Middle frontal gyrus (tissue), 1 donor: ENCODE data around the gene ADSS1.

Experiments
- DNase-seq: peaks from one replicate; pipeline ENCODE4 v3.0.0-alpha.2; 2015; ENCODE audit warnings: low spot score; ENCODE audit errors: extremely low spot score

Gene ADSS1

DNA sequence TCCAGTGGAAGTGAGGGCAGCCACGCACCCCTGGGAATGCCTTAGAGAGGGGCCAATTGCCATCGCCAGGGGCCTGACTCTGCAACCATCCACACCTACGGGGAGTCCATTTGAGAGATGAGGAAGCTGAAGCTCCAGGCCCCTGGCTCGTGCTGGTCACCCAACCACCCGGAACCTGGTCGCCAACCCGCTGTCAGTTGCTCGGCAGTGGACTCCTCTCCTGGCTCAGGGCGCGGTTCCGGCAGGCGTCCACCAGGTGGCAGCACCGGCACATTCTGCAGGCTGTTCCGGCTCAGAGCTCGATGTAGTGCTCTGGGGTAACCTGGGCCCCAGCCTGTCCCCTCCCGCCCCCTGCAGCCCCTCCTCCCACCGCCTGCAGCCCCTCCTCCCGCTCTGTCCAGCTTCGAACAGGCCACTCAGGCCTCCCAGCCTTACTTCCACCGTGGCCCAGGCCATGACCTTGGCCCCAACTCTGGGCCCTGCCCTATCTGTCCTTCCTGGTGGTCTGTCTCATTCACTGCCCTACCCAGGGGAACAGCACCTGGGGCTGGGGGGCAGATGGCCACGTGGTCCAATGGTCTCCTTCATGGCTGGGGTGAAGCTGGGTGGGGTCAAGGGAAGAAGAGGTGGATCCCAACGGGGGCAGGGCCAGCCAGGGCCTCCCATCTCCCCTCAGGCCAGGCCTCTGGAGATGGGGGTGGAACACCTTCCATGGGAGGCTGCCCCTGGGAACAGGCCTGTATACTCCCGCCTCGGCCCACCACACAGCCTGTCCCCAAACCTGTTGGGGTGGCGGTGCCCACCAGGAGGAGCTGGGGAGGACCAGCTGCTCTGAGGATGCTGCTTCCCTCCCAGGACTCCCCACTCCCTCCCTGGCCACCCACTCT is 44.7 kb downstream of the ADSS1 start:
- peak; percentile 82 for DNase-seq

DNA sequence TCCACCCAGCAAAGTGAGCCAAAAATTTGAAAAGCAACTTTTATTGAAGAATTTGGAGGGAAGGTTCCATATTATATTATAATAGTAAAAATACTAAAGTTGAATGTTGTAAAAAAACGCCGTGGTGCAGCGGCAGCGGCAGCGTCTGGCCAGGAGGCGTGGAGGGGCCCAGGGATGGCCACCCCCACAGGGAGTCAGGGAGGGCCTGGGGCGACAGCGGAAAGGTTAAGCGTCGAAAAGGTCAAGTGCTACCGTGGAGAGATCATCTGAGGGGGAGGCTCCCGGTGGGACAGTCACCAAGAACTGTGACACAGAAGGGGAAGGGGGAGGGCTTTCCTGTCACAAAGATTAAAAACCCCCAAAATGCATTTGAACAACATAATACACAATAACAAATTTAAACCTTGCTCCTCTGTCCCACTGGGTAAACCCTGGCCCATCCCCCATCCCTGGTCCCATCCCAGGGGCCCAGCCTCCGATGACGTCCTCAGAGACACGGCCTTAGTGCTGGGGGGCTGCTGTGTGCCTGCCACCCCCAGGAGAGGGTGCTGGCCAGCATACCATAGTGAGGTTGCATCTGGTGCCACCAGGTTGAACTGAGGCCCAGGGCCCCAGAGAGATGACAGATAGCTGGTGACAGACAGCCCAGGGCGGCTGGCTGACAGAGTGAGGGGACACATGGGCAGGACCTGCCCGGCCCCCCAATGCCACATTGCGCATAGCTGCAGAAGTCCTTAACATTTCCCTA is 45.5 kb downstream of the ADSS1 start:
- DNase-seq: no peak

GRCh38 chr14:104770072-104770579 is 46.1 kb downstream of the ADSS1 start:
- no peak for DNase-seq

DNA sequence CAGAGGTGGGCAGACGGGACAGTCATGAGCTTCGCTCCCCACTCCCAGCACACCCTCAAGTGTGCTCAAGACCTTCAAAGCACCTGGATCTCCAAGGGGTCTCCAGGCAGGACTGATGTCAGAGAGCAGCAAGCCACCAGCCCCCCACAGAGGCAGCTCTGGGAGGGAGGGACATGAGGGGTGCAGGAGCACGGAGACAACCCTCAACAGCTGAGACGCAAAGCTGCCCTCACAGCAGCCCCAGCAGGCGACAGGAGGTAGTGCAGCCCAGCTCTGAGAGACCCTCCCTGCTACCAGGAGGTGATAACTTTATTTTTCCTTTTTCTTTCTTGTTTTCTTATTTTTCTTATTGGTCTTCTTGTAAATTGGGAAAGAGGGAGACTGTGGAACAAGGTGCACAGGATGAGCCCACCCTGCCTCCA is 46.8 kb downstream of the ADSS1 start:
- DNase-seq: no peak

GRCh38 chr14:104771374-104771773 is 47.3 kb downstream of the ADSS1 start:
- DNase-seq: no peak

- no peak for DNase-seq
These were observed 48.1 kb downstream of the ADSS1 start for GRCh38 chr14:104771918-104772706.

DNA sequence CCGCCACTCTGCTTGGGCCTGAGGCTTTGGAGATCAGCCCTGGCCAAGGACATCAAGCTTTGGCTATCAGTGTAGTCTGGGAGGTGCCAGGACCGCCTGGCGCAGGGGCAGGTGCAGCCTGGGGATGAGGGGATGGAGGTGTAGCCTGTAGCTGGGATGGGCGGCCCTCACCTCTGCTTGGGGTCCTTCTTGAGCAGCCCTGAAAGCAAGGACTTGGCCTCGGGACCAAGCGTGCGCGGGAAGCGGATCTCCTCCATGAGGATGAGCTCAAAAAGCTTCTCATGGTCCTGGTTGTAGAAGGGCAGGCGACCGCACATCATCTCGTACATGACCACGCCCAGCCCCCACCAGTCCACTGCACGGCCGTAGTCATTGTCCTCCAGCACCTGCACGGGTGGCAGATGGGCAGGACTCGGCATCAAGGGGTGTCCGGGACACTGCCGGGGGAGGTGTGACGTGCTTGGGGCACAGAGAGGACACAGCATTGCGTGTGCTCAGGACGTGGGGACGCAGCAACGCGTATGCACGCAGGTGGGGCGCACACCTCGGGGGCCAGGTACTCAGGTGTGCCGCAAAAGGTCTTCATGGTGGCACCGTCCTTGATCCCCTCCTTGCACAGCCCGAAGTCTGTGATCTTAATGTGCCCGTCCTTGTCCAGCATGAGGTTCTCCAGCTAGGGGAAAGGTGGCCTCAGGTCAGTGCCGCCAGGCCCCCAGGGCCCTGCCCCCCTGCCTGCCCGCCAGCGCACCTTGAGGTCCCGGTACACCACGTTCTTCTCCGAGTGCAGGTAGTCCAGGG is 48.9 kb downstream of the ADSS1 start:
- DNase-seq: no peak

- no peak for DNase-seq
These were observed 49.8 kb downstream of the ADSS1 start for GRCh38 chr14:104773505-104774452.

DNA sequence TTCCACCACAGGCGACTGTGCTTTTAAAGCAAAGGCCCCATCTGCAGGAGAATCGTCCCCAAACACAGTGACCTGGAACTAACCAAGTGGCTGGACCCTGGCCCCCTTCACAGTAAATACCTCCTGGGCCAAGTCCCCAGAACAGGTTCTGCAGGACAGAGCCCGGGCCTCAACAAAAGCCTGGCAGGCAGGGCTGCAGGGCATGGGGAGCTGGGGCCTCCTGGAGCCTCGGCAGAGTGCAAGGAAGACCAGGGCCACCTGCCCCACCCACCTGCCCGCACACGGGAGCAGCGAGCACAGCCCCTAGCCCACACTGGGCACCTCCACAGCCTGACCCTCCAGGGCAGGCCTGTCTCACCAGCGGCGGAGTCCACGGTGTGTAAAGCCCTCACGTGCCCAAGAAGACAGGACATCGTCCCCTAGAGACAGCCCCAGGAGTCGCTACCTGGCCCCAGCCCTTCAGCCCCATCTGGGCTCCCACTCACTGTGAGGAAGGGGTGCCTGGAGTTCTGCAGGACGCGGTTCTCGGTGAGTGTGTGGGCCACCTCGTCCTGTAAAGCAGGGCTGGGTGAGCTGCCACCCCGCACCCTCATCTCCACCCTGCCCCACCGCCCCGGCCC is 50.5 kb downstream of the ADSS1 start:
- no peak for DNase-seq

GRCh38 chr14:104775073-104775489 is 51.1 kb downstream of the ADSS1 start:
- DNase-seq: no peak

DNA sequence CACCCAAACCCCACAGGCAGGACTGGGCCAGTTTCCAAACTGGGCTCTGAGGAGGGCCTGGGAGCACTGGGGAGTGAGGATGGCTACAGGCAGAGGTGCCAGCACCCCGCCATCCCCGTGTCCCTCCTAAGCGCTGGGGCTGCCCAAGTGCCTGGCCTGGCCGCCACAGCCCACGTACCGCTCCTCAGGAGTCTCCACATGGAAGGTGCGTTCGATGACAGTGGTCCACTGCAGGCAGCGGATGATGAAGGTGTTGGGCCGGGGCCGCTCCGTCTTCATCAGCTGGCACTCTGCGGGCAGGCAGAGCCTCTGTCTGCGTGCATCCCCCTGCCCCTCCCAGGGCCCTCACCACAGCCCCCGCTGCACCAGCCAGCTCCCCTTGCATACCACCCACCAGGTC is 52.5 kb downstream of the ADSS1 start:
- no peak for DNase-seq

GRCh38 chr14:104776961-104777807 is 53.2 kb downstream of the ADSS1 start:
- no peak for DNase-seq

GRCh38 chr14:104777808-104778249 is 53.8 kb downstream of the ADSS1 start:
- DNase-seq: no peak

DNA sequence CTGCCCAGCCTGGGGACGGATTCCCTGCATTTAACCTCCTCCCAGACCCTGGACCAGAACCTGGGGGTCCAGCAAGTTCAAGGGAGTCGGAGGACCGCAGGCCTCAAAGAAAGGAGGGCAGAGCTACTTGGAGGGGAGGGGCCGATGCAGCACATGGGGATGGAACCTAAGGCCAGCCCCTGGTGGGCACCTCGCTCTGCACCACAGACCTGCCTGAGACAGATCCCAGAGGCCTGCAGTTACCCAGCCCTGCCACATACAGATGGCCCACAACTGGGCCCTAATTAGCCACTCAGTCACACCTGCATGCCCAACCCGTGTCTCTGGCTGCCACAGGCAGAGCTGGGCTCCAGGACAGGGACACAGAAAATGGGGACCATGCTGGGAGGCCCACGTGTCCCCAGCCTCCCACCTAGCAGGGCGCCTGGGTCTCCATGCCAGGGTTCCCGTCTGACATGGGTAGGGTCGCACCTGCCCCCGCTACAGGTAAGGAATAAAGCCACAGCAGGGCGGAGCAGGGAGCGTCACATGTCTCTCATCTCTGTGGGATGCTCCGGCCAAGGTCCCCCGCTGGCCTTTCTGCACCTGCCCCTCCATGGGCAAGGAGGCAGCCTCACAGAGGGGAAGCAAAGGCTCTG is 54.8 kb downstream of the ADSS1 start:
- no peak for DNase-seq

DNA sequence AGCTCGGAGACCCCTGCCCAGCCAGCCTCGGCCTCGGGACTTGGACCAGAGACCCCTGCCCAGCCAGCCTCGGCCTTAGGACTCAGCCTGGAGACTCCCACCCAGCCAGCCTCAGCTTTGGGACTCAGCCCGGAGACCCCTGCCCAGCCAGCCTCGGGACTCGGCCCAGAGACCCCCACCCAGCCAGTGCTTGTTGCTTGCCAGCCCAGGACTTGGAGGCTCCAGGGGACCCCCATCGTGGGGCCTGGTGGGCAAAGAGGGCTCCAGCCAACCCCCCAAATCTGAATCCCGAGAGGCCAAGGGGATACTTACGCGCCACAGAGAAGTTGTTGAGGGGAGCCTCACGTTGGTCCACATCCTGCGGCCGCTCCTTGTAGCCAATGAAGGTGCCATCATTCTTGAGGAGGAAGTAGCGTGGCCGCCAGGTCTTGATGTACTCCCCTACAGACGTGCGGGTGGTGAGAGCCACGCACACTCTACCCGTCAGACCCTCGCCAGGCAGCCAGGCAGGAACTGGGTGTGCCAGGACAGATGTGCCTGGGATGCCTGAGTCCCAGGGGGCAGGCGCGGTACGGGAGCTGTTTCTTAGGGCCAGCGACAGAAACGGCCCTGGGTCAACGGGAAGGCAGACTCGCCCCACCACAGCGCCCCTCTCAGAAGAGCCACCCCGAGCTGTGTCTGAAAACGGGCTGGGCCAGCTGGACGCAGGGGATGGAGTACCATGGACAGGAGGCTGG is 55.9 kb downstream of the ADSS1 start:
- DNase-seq: no peak

DNA sequence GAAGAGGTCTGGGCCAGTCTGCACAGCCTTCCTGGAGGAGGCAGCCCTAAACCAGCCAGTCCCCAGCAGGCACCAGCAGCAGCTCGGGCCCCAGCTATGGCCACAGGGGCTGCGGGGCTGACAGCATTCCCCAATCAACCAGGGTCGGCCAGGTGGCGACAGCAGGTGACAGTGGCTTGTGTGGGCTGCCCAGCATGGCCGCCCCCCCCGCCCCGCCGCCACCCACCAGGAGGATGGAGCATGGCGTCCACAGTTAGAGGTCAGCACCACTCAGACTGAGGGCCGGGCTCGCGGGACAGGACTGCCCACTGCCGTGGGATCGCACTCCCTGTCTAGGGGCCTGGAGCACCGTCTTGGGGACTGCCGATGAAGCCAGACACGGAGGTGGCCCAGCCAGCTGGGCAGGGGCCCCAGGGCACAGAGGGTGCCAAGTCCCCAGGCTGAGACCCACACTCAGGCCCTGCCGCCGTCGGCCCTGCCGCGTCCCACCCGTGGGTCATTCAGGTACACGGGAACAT is 56.5 kb downstream of the ADSS1 start:
- no peak for DNase-seq
